NCI-H2029 treated with DMSO at 0.1 percent for 48 hours (cell line): Measurements from ENCODE around the gene AFMID.
"Not testable (repeated sequence)": the region's sequence is repeated elsewhere in the genome, so short reads cannot be mapped to it uniquely, and the experiment has no call there.

Source experiments
- DNase-seq: peaks from one replicate; lab custom pipeline; 2025; lab: John Stamatoyannopoulos, UW

Gene AFMID

DNA sequence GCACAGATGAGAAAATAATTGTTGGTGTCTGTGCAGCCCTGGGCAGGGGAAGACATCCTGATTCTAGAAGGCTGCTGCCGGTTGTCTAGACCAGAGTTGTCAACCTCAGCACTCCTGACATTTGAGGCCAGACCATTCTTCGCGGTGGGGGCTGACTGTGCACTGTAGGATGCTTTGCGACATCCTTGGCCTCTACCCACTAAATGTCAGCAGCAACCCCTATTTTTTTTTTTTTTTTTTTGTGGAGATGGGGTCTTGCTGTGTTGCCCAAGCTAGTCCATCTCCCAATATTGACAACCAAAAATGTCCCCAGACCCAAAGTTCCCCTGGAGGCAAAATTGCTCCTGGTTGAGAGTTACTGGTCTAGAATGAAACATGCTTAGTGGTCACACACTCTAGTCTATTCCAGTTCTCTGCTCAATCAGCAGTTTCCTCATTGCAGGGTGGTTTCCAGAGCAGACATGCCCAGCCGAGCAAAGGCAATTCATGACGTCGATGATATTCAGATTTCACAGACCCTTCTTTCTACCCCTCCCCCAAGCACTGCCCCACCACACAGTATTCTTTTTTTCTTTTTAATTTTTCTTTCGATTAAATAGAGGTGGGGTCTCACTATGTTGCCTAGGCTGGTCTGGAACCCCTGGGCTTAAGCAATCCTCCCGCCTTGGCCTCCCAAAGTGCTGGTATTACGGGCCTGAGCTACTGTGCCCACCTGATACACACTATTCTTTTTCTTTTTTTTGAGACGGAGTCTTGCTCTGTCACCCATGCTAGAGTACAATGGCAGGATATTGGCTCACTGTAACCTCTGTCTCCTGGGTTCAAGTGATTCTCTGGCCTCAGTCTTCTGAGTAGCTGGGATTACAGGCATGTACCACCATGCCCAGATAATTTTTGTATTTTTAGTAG, 32.0 kb upstream of the AFMID start:
- DNase-seq: no peak

GRCh38 chr17:78159575-78160158, 27.5 kb upstream of the AFMID start:
- DNase-seq: no peak

GRCh38 chr17:78163881-78164747, 23.0 kb upstream of the AFMID start:
- DNase-seq: no peak

GRCh38 chr17:78164748-78165607, 22.2 kb upstream of the AFMID start:
- DNase-seq: no peak

GRCh38 chr17:78166416-78166815, 20.7 kb upstream of the AFMID start:
- DNase-seq: no peak

DNA sequence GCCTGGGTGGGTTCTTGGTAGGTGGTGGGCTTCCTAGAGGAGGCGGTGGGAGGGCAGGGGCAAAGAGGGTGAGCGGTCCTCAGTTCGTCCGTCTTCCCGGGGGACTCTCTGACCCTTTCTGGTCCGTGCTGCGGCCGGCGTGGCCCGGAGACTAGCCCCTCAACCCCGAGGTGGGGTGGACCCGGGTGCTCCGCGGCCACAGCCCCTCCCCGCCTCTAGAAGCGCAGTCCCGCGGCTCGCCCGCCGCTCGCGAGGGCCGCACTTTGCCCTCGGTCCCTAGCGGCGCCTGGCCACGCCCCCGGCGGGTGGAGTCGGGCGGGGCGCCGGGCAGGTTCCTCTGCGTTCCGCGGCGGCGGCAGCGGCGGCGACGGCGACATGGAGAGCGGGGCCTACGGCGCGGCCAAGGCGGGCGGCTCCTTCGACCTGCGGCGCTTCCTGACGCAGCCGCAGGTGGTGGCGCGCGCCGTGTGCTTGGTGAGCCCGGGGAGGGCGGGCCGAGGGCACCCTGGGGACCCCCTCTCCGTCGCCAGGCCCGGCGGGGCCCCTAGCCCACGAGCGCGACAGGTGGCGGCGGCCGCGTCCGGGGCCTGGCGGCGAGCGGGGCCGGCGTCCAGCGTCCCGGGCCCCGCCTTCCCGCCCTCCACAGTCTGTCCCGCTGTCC, 18.8 kb upstream of the AFMID start, which contains the start of gene SYNGR2:
SYNGR2 (plus strand) TSS at position 340 of the 661 bp plus-strand sequence; CDS start at position 376, 36 bp downstream.
- DNase-seq: peak; percentile 16

- DNase-seq: no peak
These were observed 18.0 kb upstream of the AFMID start for GRCh38 chr17:78168903-78169793.

DNA sequence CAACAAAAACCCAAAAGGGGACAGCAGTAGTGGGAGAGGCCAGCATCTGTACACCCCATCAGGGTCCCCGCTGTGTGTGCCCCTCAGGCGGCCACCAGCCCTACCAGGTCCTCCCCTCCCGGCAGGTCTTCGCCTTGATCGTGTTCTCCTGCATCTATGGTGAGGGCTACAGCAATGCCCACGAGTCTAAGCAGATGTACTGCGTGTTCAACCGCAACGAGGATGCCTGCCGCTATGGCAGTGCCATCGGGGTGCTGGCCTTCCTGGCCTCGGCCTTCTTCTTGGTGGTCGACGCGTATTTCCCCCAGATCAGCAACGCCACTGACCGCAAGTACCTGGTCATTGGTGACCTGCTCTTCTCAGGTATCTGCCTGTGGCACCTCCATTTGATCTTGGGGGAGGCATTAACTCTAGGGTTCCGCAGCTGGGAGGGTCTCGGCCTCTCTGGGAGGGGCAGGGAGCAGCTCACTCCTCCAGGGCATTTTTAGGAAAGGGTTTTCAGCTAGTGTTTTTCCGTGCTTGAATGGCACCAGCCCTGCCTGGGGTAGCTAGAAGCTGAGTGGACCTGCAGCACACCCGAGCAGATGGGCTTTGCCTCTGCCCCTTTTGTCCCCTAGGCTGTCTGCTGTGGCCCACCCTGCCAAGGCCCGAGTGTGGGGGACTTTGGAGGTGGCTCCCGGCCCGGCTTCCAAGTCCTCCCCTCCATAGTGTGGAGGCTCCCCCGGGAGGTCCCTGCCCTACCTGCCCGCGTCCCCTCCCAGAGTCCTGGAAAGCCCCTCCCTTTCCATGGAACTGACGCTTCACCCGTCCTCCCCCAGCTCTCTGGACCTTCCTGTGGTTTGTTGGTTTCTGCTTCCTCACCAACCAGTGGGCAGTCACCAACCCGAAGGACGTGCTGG, 16.2 kb upstream of the AFMID start:
- DNase-seq: no peak

GRCh38 chr17:78171591-78172248, 15.4 kb upstream of the AFMID start:
- not testable (repeated sequence) for DNase-seq

- no peak for DNase-seq
These were observed 14.7 kb upstream of the AFMID start for GRCh38 chr17:78172249-78173051.

- DNase-seq: no peak
These were observed 14.0 kb upstream of the AFMID start for GRCh38 chr17:78173097-78173715.

DNA sequence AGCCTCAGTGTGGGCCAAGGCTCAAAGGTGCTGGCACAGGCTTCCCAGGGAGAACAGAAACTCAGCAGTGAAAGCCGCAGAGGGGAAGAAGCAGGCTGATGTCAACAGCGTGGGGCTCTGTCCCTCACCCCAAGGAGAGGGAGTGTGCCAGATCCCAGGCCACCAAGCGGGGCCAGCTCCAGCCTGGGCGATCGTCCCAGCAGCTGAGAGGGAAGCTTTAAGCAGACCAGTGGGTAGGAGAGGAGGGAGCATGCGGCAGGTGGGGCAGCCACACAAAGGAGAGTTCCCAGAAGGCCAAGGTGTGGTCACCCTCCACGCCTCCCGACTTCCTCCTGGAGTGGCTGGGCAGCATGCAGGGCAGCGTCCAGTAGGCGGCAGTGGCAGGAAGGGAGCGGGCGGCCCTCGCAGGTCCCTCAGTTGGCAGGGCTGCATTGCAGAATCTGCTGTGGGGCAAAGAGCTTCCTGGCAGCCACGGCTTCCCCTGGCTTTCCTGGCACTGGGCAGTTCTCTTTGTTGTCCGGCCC, 12.8 kb upstream of the AFMID start:
- DNase-seq: peak; percentile 34

GRCh38 chr17:78174870-78175642, 12.1 kb upstream of the AFMID start:
- DNase-seq: peak; percentile 47

DNA sequence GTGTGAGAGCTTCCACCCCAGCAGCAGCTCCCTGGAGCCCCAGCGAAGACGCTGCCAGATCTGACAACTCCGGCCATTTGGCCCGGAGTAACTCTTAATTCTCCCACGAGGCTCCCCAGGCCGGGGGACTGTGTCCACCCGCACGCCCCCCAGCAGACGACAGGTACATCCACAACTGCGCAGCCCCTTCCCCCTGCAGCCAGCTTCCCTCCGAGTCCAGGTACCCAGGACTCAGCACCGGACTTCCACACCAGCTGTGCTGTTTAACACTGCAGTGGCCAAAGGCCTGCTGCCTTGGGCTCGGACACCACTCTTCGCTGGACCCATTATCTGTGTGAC, 11.6 kb upstream of the AFMID start:
- no peak for DNase-seq

GRCh38 chr17:78176548-78177025, 10.6 kb upstream of the AFMID start:
- DNase-seq: no peak

- DNase-seq: no peak
These were observed 7.8 kb upstream of the AFMID start for GRCh38 chr17:78179372-78179771.
